HG02588 (cell line): ENCODE results near the gene OR2AG2.

Source experiments
- ATAC-seq: cut with Tn5 transposase; IDR thresholded peaks from one replicate; pipeline ENCODE4 v1.9.1; 2021; ENCODE audit warnings: mild to moderate bottlenecking, moderate library complexity; ENCODE audit not compliant: unreplicated experiment

The OR2AG2 gene

DNA sequence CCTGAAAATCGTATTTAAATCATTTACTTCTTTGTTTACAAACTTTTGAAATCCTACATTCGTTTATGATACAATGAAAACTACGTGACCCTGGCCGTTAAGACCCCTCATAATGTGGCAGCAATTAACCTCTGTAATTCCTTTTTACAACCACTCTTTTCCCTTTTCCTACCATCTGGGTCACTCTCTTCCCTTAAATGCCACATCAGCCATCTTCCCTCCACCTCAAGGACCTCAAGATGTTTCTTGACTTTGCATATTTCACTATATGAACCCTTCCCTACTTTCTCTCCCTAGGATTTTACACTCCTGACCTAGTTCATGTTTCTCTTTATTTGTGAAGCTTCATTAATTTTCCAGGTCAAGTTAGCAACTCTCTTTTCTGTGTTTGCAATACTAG, 26.8 kb downstream of the OR2AG2 start:
- no peak for ATAC-seq

DNA sequence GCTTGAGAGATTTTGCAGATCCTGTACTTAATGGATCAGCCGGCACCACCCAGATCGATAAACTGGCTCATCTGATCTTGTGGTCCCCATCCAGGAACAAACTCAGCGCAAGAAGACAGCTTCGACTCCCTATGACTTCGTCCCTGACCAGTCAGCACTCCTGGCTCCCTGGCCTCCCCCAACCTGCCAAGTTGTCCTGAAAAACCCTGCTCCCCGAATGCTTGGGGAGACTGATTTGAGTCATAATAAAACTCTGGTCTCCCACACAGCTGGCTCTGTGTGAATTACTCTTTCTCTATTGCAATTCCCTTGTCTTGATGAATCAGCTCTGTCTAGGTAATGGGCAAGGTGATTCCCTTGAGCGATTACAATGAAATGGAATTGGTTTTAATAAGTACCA, 29.5 kb downstream of the OR2AG2 start:
- ATAC-seq: no peak

DNA sequence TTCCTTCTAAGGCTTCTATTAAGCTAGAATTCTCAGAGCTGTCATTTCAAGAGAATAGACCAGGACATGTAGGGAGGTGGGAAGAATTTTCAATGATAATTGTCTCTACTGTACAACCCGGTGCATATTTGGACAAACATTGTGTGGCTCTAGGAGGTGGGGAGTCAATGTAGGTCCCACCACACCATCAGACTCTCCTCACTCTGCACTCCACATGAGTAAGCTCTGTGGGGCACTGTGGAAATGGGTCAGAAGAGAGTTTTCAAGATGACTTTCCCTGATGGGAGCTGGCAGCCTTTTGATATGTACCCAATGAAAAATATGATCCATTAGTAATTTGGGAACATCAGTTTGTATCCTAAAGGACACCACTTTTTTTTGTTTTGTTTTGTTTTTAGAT, 33.2 kb downstream of the OR2AG2 start:
- ATAC-seq: no peak

DNA sequence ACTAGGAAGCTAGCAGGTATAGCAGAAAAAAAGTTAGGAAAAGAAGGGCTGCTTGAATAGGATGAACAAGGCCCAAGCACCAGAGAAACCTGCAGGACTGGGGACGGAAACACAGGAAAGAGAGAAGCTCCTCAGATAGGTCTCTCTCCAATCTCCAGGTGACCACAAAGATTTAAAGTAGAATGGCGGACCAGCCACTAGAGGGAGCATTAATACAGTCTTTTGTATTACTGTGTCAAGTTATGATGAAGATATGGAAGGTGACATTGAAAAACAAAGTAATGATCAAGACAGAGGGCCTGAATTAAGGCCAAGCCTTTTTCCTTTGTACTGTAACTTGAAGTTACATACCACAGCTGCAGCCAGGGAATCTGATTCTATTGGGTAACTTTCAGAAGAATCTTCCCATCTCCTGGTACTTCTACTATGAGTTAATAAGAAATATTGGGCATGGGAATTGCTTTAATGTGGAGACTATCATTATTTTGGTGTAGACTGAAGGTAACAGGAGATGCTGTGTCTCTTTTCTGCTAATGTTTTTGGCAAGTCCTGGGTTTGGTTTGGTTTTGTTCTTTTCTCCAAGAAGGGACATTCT, 33.8 kb downstream of the OR2AG2 start:
- ATAC-seq: peak; percentile 77

DNA sequence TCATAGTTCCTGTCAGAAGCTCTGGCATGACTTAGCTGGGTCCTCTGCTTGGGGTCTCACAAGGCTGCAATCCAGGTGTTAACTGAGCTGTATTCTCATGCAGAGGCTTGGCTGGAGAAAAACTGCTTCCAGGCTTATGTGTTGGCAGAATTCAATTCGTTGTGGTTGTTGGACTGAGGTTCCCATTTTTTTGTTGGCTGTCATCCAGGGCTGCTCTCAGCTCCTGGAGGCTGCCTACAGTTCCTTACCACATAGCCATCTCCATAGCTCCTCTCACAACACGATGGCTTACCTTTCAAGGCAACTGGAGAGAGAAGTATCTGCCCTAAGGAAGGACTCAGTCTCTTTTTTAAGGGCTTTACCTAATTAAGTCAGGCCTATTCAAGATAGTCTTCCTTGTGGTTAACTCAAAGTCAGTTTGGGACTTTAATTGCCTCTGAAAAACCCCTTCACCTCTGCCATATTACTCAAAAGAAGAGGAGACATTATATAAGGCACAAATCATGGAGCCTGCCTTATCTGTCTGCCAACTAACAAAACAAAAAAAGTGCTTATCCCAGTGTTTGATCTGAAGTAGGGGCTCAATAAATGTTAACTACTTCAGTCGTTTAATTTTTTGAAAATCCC, 35.2 kb downstream of the OR2AG2 start:
- no peak for ATAC-seq

DNA sequence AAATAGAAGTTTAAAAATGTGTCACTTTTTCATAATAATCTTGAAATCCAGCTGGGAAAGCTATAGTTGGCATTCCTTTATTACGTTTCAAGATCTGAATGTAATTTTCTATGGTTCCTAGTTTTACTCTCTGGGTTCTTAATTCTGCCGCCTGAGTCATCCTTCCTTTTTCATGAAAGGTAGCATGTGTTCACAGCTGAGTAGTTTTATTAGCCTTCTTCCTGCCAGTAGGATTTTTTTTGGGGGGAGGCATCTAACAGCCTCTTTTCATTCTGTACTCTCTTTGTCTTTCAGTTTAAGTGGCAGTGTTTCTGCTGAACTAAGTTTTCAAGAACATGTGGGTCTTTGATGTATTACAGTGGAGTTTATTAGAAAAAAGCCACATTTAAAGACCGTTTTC, 36.5 kb downstream of the OR2AG2 start:
- no peak for ATAC-seq

DNA sequence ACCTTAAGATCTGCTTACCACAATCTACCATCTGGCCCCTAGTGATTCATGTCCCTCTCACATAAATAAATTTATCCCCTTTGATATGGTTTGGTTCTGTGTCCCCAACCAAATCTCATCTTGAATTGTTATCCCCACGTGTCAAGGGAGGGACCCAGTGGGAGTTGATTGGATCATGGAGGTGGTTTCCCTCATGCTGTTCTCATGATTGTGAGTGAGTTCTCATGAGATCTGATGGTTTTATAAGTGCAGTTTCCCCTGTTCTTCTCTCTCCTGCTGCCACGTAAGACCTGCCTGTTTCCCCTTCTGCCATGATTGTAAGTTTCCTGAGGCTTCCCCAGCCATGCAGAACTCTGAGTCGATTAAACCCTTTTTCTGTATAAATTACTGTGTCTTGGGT, 37.2 kb downstream of the OR2AG2 start:
- ATAC-seq: no peak

DNA sequence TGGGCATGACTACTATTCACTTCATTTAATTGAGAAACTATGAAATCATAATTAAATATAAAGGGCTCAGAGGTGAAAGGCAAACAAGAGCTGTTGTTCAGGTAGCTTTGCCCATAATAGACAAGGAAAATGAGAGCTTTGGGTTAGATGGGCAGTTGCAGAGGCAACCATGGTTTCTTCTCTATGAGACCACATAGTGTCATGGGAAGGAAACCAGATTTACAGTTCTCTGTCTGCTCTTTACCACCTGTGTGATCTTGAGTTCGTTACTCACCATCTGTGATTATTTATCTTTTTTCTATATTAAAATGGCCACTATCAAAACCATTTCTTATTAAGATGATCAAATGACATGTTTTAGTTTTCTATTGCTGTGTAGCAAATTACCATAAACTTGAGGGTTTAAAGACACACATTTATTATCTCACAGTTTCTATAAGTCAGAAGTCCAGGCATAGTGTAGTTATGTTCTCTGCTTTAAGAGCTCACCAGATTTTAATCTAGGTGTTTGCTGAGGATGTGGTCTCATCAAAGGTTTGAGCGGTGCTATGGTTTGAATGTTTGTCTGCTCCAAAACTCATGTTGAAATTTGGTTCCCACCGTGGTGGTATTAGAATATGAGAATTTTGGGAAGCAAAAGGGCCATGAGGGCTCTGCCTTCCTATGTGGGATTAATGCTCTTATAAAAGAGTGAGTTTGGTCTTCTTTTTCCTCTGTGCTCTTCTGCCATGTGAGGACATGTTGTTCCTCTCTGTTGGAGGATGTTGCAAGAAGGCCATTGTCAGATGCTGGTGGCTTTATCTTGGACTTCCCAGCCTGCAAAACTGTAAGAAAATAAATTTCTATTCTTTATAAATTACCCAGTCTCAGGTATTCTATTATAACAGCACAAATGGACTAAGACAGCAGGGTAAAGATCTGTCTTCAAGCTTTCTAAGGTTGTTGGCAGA, 38.2 kb downstream of the OR2AG2 start:
- ATAC-seq: no peak

DNA sequence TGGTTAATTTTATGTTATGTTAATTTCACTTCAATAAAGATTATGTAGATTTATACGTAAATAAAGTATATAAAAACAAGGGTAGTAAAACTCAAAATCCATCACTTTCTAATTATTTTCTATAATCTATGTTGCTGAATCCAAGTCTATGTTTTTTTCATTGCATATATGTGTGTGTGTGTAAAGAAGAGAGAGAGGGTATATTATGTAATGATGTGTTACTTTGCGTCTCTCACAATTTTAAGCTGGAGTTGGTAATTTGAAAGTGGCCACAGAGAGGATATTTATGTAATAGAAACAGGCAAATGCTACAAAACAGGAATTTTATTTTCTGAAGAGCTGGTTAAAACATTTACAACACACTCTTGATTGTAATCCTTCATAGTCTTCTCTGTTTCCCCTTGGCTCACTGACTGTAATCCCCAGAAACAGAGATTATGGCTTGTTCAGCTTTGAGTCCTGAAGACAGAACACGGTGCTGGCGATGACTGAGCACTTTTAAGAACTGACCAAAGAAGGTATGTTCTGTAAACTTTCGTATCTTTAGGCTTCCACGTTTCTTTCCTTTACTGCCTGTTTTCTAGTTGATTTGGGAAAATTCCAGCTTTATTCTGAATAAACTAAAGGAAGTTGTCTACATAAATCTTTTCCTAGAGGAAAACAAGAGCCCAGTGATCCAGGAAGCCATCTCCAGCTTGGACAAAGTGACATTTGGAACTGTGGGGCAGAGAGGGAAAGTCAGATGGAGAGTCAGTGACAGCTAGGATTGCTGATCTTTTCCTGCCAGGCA, 43.6 kb downstream of the OR2AG2 start:
- ATAC-seq: no peak

DNA sequence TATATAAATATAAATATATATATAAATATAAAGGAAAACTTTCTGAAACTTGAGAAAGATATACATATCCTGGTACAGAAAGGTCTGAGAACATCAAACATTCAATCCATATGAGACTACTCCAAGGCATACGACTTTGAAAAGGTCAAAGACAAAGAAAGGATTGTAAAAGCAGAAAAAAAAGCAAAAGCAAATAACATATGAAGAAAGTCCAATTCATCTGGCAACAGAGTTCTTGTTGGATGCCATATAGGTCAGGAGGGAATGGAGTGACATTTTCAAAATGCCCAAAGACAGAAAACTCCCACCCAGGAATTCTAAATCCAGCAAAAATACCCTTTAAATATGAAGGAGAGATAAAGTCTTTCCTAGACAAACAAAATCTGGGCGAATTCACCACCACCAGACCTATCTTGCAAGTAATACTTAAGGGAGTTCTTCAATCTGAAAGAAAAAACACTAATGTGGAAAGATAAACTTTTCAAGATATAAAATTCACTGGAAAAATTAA, 46.3 kb downstream of the OR2AG2 start:
- no peak for ATAC-seq

DNA sequence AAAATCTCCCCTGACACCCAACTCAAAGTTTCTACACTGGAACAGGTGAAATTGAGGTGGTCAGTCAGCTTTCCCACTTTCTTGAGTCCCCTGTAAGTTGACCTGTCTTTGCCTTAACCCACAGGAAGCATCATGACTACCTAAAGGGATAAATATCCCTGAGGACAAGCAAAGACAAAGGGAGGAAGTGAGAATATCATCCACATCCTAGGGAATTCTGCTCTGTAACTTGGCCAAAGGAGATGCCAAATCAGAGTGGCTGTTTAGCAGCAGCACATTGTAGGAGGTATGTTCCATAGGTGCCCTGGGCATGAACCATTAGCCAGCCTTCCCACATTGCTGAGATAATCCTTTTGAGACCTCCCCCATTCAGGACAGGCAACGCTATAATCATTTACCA, 47.8 kb downstream of the OR2AG2 start:
- ATAC-seq: no peak

DNA sequence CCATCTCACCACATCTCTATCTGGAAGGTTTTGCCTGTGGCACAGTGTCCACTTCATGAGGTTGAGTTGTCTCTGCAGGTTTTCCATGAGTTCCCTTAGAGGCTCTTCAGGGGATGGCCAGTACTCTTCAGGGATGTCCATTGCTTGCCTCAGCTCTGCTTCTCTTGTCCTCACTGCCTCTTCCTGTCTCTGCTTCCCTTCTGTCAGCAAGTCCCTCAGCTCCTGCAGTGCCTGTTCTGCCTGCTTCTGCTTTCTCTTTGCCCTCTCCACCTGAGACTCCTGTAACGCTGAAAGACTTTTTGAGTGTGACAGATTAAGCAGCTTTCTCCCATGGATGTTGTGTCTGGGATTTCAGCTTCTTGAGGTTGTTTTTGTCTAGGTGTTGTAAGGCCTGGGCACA, 50.4 kb downstream of the OR2AG2 start:
- ATAC-seq: no peak

DNA sequence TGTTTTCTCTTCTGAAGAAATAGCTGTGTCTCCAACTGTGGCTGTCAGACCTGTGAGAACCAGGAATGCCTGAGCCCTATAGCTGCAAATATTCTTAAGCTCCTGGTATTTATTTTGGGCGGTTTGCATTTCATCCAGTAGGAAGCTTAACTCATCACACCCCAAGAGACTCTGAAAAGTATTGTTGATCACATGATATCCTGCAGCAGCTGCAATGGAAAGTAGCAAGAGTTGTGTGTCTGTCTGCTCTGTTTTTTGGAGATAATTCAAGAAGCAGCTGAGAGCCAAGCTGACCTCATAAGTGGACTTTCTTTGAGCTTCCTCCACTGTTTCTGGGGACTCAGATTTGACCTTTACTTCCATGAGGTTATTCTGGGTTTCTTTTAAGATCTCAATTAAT, 52.2 kb downstream of the OR2AG2 start:
- ATAC-seq: no peak

DNA sequence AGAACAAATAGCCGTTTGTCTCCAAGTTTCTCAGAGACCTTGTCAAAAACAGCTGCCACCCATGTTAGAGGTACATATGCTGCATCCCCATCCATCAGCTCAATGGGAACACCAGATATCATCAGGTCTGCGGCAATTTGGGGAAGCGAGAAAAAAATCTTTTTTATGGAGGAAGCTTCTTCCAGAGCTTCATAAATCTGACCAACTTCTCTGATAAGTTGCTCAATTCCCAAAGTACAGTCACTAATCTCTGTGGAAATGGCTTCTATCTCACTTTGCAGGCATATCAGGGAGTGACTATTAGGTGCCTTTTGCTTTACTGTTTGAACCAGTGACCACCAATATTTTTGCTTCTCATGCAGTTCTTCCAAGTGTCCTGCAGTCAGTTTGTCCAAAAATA, 54.4 kb downstream of the OR2AG2 start:
- no peak for ATAC-seq
